Dedifferentiated amniotic fluid mesenchymal stem cell (primary cell): ENCODE measurements around the gene GLIS2.

ENCODE experiments used
- DNase-seq: peaks from one replicate; pipeline ENCODE4 v3.0.0-alpha.2; 2016; ENCODE audit errors: extremely low spot score

GLIS2 gene

DNA sequence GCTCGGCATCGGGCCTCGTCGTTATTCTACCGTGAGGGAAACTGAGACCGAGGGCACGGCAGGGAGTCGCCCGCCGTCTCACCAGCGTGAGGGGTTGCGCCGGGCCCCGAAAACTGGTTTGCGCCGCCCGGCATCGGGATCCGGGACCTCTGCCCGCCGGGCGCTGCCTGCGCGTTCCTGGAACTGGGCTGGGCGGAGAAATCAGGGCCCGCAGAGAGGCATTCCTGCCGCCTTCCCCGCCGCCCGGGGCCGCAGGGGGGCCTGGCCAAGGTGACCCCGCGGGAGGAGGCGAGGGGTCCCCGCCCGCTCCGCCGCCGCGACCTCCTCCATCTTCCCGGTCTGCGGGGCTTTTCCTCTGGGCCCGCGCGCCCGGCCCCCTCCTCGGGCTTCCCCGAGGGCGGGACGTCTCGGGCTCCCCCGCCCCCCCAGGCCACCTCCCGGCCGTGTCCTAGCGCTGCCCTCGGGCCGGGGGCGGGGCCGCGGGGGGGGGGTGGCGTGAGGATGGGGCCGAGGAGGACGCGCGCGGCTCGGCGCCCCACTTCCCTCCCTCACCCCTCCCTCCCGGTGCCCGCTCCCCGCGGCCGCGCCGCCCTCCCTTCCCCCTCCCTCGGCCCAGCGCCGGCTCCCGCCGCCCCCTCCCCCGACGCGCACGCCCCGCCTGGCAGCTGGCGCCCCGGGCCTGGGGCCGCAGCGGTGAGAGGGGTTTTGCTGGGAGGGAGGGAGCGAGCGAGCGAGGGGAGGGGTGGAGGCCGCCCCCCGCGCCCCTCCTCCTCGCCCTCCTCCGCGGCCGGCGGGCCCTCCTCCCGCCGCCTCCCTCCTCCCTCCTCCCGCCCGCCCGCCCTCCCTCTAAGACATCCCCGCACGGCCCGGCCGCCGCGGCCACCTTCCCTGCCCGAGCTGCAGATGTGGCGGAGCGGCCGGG lies at the start of gene GLIS2:
GLIS2 (plus strand) TSS at position 882 of the 922 bp plus-strand sequence. CDS start 16,214 bp downstream, outside the sequence.
- peak; percentile 62 for DNase-seq

DNA sequence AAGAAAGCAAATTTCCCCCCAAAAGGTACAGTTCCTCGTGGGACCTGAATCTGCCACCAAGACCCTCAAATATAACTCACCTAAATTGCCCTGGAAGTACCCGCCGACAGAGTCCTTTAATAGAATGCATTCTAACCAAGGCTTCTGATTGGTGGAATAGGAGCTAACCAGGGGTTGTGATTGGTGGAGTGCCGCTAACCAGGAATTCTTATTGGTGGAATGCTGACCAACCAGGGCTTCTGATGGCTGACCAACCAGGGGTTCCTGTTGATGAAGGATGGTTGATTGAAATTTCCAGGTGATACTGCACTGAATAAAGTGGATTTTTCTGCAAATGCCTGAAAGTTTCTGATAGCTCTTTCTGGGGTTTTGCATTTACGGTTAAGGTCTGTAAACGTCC lies 49.5 kb upstream of the GLIS2 start:
- no peak for DNase-seq

DNA sequence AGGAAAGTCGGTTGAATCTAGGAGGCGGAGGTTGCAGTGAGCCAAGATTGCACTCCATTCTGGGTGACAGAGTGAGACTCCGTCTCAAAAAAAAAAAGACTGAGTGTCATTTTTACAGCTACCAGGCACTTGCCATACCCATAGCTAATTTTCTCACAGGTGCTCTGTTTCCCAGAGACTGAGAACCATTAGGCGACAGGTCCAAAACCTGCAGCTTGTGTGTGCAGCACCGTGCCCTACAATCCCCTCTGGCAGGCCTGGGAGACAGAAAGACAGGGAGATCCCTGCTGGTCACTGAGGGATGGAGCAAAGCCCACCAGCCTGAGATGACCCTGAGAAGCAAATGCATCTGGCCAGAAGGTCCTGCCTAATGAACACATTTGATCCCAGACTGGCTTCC lies 45.8 kb upstream of the GLIS2 start:
- no peak for DNase-seq

DNA sequence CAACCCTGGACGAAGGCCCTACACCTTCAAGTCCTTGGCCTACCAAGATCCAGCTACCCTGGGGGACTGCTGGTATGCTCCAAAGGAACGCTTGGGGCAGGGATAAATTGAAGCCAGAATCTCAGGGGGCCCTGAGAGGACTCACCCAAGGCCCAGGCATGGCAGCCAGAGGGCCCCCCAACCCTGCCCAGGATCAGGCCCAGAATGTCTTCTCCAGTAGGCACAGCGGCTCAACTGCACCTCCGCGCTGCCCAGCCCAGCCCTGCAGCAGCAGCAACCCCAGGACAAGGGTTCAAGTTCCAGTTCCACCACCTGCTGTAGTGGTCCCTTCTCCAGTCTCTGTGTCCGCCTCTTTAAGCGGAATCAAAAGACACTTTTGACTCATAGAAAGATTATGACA lies 45.3 kb upstream of the GLIS2 start:
- DNase-seq = no peak

DNA sequence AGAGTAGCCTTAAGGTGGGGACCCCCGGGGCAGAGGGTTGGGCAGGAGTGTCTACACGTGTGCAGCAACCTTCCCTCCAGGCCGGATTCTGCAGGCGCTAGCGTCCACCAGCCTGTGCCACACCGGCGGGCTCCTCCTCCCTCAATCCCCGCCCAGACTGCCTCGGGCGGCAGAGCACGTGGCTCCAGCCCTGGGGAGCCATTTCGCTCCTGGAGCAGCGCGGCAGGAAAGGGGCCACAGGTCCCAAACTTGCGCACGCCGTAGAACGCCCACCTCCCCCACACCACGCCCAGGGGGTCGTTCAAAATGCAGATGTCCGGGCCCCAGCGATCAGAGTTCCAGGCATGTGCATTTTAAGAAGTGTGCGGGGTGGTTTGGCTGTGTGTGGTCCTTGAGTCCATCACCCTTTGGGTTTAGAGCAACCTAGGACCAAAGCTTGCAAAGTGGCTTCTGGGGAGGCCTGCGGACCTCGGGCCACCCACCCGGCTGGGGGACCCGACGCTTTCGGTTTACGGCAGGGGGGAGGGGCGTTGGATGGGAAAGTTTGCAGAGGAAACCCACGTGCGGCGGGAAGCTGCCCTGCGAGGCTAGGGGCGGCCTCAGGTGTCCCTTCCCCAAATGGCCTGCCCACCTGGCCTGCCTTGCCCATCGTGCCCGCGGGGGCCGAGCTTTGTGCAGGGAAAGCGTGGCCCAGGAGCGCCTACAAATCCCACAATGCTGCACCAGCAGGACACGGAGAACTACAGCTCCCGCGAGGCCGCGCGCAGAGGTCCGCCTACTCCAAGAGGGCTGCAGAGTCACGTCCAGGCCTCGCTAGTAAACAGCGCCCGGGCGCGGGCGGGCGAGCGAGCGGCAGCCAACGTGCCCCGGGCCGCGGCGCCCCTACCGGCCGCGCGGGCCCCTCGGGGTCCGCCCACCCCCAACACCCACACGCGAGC lies 44.4 kb upstream of the GLIS2 start:
- peak; percentile 87 for DNase-seq

DNA sequence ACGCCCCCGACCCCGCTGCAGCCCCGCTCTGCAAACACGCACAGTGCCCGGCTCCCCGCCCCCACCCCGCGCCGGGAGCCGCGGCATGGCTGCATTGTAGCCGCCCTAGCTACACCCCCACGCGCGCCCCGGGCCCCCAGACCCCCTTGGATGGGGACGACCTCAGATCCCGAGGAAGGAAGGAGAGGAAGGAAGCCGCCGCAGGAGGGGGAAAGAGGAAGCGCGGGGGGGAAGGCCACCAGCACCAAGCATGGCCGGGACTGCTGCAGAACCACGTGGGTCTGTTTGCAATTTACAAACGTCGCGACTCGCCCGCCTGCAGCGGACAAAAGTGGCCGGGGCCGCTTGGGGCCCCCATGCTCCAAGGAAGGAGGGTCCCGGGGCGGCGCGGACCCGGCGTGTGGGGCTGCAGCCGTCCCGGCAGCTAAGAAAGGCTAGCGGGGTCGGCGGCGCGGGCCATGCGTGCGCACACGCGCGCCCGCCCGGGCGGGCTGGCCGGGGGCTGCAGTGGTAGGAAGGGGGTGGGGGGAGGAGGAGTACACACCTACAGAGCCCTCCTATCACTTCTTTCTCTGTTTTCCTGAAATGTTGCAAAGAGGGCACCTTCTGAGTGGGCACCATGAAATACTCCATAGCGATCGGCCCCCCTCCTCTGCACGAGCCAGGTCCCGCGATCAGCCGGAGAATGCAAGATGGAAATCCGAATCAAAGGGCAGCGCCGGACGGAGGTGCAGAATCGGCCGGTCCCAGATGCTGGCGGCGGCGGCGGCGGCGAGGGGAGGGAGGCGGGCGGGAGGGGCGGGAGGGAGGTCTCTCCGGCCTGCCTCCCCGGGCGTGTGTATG lies 43.5 kb upstream of the GLIS2 start:
- no peak for DNase-seq

DNA sequence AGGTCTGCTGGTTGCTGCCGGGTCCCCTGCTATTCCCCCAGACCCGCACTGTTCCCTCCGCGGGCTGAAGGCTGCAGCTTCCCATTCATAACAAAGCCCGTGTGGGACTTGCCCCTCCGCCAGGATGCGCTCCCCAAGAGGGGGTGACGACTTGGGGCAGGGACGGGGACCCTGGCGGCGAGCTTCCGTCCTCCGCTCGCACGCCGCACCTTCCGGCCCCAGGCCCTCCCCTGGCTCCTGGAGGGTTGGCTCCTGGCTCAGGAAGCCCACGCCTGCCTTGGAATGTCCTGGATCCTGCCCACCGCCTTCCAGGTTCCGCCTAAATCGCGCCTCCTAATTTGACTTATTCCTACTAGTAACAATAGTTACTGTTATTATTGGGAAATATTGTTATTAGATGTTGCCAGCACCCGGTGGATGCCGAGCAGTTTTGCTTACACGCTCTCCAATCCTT lies 42.0 kb upstream of the GLIS2 start:
- DNase-seq = no peak

DNA sequence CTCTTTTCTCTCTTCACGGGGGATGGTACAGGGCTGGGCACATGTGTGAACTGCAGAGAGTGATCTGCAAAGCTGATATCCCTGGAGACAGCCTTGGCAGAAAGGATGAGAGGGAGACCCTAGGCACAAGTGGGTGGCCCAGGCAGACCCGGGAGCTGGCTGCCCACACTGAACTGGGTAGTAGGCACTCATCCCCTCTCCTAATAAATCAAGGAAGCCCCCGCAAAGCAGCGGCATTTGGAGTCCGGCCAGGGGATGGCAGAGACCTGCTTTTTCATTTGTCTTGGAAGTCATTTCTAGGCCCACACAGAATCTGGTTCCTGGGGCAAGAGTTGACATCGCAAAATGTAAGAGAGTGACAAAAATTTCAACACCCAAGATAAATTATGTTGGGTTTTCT lies 40.0 kb upstream of the GLIS2 start:
- DNase-seq = no peak

DNA sequence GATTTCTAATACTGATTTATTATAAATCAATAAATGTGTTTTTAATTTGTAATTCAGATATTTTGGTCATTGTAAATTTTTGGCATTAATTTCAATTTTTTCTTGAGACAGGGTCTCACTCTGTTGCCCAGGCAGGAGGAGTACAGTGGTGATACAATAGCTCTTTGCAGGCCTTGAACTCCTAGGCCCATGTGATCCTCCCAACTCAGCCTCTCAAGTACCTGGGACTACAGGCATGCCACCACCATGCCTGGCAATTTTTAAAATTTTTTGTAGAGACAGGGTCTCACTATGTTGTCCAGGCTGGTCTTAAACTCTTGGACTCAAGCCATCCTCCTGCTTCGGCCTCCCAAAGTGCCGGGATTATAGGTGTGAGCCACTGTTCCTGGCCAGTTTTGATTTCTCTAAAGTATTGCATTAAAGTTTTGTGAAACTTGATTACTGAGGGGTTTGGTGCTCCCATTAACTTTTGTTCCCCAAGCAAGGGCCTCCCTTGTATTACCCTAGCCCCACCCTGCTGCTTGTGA lies 37.8 kb upstream of the GLIS2 start:
- no peak for DNase-seq

DNA sequence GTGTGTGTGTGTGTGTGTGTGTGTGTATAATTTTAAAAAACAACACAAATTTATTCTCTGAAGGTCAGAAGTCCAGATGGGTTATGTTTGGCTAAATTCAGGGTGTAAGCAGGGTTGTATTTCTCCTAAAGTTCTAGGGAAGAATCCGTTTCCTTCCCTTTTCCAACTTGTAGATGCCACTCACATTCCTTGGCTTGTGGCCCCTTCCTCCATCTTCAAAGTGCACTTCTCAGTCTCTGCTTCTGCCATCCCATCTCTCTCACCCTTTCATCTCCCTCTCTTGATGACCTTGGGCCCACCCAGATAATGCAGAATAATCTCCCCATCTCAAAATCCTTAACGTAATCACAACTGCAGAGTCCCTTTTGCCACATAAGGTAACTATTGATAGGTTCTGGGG lies 35.2 kb upstream of the GLIS2 start:
- no peak for DNase-seq

DNA sequence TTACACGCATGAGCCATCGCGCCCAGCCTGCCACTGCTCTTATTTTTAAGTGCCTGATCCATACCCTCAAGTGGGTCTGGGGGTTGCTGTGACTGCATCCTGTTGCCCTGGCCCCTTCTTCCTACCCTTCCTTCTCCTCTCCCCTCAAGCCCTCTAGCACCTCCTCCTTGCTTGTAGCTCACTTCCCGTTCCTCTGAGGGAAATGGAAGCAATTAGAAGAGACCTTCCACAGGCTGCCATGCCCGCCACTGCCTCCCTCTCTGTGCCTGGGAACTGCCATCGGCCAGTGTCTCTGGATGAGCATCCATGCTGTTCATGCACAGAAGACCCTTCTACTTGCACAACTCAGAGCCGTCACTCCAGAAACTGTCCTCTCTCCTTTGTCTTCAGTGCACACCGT lies 32.4 kb upstream of the GLIS2 start:
- no peak for DNase-seq

DNA sequence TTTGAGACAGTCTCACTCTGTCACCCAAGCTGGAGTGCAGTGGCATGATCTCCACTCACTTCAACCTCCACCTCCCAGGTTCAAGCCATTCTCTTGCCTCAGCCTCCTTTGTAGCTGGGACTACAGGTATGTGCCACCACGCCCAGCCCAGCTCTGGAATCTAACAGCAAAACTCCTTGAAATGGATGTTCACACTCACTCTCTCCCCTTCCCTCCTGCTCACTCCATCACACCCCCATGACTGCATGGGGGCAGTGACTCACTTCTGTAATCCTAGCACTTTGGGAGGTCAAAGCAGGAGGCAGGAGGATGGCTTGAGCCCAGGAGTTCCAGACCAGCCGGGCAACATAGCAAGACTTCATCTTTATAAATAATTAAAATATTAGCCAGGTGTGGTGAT lies 31.9 kb upstream of the GLIS2 start:
- DNase-seq = no peak

DNA sequence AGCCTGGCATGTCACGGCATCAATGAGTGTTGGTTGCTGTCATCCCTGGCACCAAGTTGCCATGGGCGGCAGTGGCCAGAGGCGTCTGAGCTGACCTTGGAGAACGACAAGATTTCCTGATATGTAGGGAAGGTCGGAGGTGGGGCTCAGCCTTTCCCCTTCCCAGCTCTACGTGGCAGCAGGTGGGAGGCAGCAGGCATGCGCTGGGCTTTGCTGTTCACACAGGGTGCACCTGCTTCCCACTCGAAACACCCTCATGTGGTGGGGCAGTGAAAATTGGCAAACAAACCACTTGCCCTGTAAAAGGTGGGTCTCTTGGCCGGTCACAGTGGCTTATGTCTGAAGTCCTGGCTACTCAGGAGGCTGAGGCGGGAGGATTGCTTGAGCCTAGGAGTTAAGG lies 30.7 kb upstream of the GLIS2 start:
- DNase-seq = no peak

DNA sequence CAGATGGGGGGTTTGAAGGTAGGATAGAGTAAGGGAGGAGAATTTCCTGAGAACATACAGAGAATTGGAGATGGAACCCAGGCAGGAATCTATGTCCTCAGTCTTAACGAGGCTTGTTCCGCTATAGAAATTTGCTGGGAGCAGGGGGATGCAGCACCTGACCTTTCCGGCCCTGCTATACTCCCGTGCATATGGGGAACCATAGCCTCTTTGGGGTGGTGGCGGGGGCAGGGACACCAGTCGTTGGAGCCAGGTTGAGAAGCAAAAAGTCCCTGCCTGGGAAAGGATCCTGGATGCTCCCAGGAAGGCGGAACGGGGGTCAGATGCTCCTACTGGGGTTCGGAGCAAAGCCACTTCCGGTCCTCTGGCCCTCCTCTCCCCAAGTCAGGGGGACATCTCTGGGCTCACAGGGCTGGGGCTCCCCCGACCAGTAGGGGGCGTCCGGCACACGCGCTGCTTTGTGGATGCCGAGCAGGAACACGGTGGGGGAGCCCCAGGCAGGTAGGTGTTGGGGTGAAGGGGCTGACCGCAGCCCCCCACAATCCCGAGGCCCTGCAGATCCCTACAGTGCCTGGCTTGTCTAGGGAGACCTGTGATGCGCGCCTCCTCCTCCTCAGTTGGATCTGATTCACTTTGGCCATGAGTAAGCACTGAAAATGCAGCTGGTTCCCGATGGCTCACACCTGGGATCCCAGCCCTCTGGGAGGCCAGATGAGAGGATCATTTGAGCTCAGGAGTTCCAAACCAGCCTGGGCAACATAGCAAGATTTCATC lies 27.5 kb upstream of the GLIS2 start:
- no peak for DNase-seq

DNA sequence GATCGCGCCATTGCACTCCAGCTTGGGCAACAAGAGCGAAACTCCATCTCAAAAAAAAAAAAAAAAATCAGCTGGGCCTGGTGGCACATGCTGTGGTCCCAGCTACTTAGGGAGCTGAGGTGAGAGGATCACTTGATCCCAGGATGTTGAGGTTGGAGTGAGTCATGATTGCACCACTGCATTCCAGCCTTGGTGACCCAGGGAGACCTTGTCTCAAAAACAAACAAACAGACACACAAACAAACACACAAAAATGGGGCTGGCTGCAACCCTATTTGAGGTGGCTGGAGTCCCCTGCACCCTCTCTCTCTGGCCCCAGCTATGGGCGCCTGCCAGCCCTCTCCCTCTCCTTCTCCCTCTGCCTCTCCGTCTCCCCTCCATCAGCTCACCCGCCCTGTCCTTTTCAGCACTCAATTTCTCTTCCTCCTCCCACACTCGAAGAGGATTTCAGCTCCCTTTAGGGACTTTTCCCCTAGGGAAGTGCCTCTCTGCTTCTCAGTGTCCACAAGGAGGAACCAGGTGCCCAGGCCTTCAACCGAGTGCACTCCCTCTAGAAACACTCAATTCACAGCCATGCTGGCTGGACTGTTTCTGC lies 25.5 kb upstream of the GLIS2 start:
- no peak for DNase-seq

DNA sequence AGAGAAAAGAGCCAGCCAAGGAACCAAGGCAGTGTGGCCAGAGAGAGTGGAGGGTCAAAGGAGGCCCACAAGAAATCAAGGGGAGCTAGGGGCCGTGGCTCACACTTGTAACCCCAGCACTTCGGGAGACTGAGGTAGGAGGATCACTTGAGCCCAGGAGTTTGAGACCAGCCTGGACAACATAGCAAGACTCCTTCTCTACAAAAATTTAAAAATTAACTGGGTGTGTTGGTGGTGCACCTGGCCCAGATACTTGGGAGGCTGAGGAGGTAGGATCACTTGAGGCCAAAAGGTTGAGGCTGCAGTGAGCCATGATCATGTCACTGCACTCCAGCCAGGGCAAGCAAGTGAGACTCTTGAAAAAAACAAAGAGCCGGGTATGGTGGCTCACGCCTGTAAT lies 24.2 kb upstream of the GLIS2 start:
- DNase-seq = no peak

DNA sequence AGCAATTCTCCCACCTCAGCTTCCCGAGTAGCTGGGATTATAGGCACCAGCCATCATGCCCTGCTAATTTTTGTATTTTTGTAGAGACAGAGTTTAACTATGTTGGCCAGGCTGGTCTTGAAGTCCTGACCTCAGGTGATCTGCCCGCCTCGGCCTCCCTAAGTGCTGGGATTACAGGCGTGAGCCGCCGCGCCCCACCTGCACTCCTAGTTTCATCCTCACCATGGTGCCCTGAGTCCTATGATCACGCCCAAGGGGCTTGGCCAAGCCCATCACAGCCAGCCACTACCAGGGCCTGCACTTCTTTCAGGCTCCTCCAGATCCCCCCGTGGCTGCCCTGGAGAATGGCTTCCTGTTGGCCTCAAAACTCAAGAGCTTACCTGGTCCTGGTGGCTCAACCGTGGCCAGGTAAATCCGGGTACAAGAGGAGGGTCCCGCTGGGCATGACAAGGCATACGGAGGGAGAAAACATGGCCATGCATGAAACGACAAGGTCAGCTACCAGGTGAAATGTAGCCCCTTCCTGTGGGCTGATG lies 22.6 kb upstream of the GLIS2 start:
- no peak for DNase-seq

DNA sequence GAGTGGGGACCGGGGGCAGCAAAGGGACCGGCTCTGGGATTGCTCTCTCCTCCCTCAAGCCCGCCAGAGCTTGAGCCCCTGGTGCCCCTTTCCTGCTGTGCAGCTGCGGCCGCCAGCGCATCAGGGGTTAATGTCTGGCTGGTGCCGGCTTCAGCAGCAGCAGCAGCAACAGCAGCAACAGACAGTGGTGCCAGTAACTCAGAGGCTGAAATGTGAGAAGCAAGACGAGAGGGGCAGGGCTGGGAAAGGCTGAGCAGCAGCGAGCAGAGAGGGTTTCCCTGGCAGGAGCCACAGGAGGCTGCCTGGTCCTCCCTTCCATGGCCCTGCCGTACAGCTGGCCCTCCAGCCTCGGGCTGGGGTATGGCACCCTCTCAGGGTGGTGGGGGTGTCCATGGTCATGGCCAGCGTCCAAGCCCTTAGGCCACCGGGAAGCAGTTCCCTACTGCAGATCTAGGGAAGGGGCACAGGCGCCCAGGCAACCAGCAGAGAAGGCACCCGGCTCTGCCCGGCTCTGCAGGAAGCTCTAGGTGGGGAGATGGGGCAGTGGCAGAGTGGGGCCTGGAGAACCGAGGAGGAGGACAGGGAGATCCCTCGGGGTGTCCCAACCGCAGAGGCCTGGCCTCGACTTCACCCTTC lies 21.9 kb upstream of the GLIS2 start:
- DNase-seq = peak; percentile 84

DNA sequence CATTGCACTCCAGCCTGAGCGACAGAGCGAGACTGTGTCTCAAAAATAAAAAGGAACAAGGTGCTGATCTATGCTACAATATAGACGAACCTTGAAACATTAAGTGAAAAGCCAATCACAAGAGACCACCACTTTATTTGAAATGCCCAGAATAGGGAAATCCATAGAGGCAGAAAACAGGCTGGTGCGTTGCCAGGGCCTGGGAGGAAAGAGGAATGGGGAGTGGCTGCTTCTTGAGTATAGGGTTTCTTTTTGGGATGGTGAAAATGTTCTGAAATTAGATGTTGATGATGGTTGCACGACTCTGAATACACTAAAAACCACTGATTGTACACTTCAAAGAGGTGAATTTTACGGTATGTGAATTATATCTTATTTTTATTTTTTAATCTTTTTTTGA lies 20.3 kb upstream of the GLIS2 start:
- DNase-seq = no peak
